Activated T-helper 2 cell treated with anti-CD3 and anti-CD28 coated beads, Interferon-gamma antibody, Interleukin-2, Interleukin-4, amounts not matched to agents 10 μg/mL and 5 μg/mL and 100 μg/mL, durations not matched to agents 14 hours and 24 hours and 36 hours (primary cell): ENCODE results near the gene MARCKS. TPM values are rescaled to one million over a fixed set of nuclear protein-coding genes. Genes with fewer than 3 reads are reported as not detected.

ENCODE experiments used
- DNase-seq: peaks from one replicate; pipeline ENCODE4 v3.0.0; 2021; ENCODE audit warnings: low spot score
- H3K27ac Mint-ChIP-seq: one replicate; pipeline ENCODE4 v1.8.0; 2021; ENCODE audit warnings: mixed read lengths
- H3K27me3 Mint-ChIP-seq: one replicate; pipeline ENCODE4 v1.8.0; 2021; ENCODE audit warnings: low read depth, mixed read lengths
- H3K36me3 Mint-ChIP-seq: one replicate; pipeline ENCODE4 v1.8.0; 2021; ENCODE audit warnings: low read depth, mixed read lengths
- H3K4me1 Mint-ChIP-seq: one replicate; pipeline ENCODE4 v1.8.0; 2021; ENCODE audit warnings: low read depth, mixed read lengths
- H3K4me3 Mint-ChIP-seq: one replicate; pipeline ENCODE4 v1.8.0; 2021; ENCODE audit warnings: low read depth, mild to moderate bottlenecking, moderate library complexity, mixed read lengths
- H3K9me3 Mint-ChIP-seq: one replicate; pipeline ENCODE4 v1.8.0; 2021; ENCODE audit warnings: mixed read lengths
- intact Hi-C: fragments of 100-400 bp; cut with micrococcal nuclease; formaldehyde crosslinking; loops from one replicate; pipeline ENCODE4 v1.15.1; 2023
- total RNA-seq: library from RNA; stranded (reverse); gene quantifications from 2 replicates; pipeline ENCODE4 v1.2.3, GENCODE V29; 2022

MARCKS gene
- total RNA-seq, 1 donor from 2014 or later = 0.34 TPM

- no peak overlapping the region for H3K27ac Mint-ChIP-seq
- peaks cover 1% of the 10 kb centered on the region for H3K27me3 Mint-ChIP-seq
- intact Hi-C loops = no loop called here
- H3K4me3 Mint-ChIP-seq = no peak overlapping the region
- no peaks in the 10 kb centered on the region for H3K9me3 Mint-ChIP-seq
- H3K4me1 Mint-ChIP-seq = no peaks in the 10 kb centered on the region
- no peaks in the 10 kb centered on the region for H3K36me3 Mint-ChIP-seq
- DNase-seq = no peak
Observed at GRCh38 chr6:113830140-113830539, 27.0 kb upstream of the MARCKS start.

GRCh38 chr6:113833537-113833936 is 23.6 kb upstream of the MARCKS start:
- Mint-ChIP-seq H3K4me3 (no peak overlapping the region), H3K4me1 (no peaks in the 10 kb centered on the region), H3K36me3 (no peaks in the 10 kb centered on the region), H3K27me3 (no peaks in the 10 kb centered on the region), H3K9me3 (no peaks in the 10 kb centered on the region), H3K27ac (no peak overlapping the region)
- intact Hi-C loops = no loop called here
- DNase-seq = no peak

DNA sequence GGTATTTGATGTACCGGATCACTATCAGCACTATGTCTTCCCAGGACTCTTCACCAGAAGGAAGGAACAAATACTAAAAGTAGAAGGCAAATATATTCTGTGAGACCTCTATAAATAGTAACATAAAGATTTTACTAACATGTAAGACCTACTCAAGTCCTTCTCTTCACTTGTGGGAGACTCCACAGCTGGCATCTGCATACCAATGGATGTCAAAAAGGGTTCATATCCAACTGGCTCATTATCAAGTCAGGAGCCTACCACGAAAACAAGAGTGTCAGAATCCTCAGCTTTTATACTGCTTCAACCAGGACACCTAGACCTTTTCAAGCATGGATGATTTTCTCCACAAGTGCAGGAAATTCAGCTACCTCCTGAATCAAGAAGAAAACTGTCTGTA is 20.0 kb upstream of the MARCKS start:
- H3K4me1 Mint-ChIP-seq = no peaks in the 10 kb centered on the region
- H3K27ac Mint-ChIP-seq = no peak overlapping the region
- DNase-seq = no peak
- intact Hi-C loops = no loop called here
- H3K27me3 Mint-ChIP-seq = peaks cover 5% of the 10 kb centered on the region
- no peaks in the 10 kb centered on the region for H3K9me3 Mint-ChIP-seq
- H3K4me3 Mint-ChIP-seq = no peak overlapping the region
- H3K36me3 Mint-ChIP-seq = no peaks in the 10 kb centered on the region

DNA sequence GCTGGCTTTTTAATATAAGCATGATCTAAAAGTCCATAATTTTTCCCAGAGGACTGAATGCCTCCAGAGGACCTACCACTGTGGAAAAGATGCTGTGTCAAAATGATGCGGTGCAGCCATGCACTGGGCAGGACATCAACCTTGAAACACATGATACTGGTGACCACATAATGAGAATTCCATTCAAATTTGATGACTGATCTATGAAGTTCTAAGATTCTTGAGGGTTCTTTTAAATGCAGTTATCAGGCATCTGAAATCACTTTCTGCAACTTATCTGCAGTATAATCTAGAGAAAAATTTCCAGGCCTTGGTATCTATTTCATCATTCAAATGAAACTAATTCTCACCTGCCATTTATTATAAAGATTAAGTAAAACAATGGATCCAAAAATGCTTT is 15.0 kb upstream of the MARCKS start:
- Mint-ChIP-seq H3K36me3 (no peaks in the 10 kb centered on the region), H3K27me3 (peaks cover 12% of the 10 kb centered on the region), H3K27ac (no peak overlapping the region), H3K4me1 (no peaks in the 10 kb centered on the region), H3K4me3 (no peak overlapping the region), H3K9me3 (no peaks in the 10 kb centered on the region)
- intact Hi-C loops = no loop called here
- DNase-seq = no peak

- Mint-ChIP-seq H3K27me3 (peaks cover 19% of the 10 kb centered on the region), H3K36me3 (no peaks in the 10 kb centered on the region), H3K27ac (no peak overlapping the region), H3K9me3 (no peaks in the 10 kb centered on the region), H3K4me3 (no peak overlapping the region), H3K4me1 (no peaks in the 10 kb centered on the region)
- no peak for DNase-seq
- intact Hi-C loops = no loop called here
Observed at GRCh38 chr6:113843500-113844073, 13.6 kb upstream of the MARCKS start.

GRCh38 chr6:113846577-113846976 is 10.6 kb upstream of the MARCKS start:
- no peaks in the 10 kb centered on the region for H3K36me3 Mint-ChIP-seq
- no peak for DNase-seq
- peaks cover 26% of the 10 kb centered on the region for H3K27me3 Mint-ChIP-seq
- no peak overlapping the region for H3K27ac Mint-ChIP-seq
- no peaks in the 10 kb centered on the region for H3K4me1 Mint-ChIP-seq
- H3K4me3 Mint-ChIP-seq = no peak overlapping the region
- no peaks in the 10 kb centered on the region for H3K9me3 Mint-ChIP-seq
- intact Hi-C loops = no loop called here

DNA sequence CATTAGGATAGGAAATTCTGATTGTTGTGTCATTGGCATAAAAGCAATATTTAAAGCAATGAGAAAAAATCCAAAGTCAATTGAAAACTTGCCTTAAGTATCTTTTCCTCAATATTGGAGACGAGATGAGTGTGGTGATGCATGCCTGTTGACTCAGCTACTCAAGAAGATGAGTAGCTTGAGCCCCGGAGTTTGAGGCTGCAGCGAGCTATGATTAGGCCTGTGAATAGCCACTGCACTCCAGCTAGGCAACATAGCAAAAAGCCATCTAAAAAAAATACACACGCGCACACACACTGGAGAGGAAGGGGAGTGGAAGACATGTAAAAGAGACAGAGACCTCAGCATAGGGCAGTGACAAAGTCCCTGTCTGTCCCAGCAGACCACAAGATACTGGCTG is 9.7 kb upstream of the MARCKS start:
- no peaks in the 10 kb centered on the region for H3K36me3 Mint-ChIP-seq
- intact Hi-C loops = no loop called here
- no peaks in the 10 kb centered on the region for H3K4me1 Mint-ChIP-seq
- H3K27me3 Mint-ChIP-seq = peaks cover 31% of the 10 kb centered on the region
- no peak for DNase-seq
- no peak overlapping the region for H3K4me3 Mint-ChIP-seq
- H3K27ac Mint-ChIP-seq = no peak overlapping the region
- H3K9me3 Mint-ChIP-seq = no peaks in the 10 kb centered on the region

- DNase-seq = no peak
- Mint-ChIP-seq H3K4me3 (no peak overlapping the region), H3K9me3 (no peaks in the 10 kb centered on the region), H3K36me3 (no peaks in the 10 kb centered on the region), H3K27me3 (peaks cover 39% of the 10 kb centered on the region), H3K4me1 (no peaks in the 10 kb centered on the region), H3K27ac (no peak overlapping the region)
- intact Hi-C loops = no loop called here
Observed at GRCh38 chr6:113848280-113848679, 8.9 kb upstream of the MARCKS start.

- Mint-ChIP-seq H3K36me3 (no peaks in the 10 kb centered on the region), H3K4me3 (no peak overlapping the region), H3K9me3 (no peaks in the 10 kb centered on the region), H3K27ac (no peak overlapping the region), H3K4me1 (no peaks in the 10 kb centered on the region), H3K27me3 (peaks cover 43% of the 10 kb centered on the region)
- no peak for DNase-seq
- intact Hi-C loops = no loop called here
Observed at GRCh38 chr6:113848811-113849210, 8.3 kb upstream of the MARCKS start.

- Mint-ChIP-seq H3K9me3 (no peaks in the 10 kb centered on the region), H3K36me3 (no peaks in the 10 kb centered on the region), H3K4me1 (peaks cover 10% of the 10 kb centered on the region), H3K27me3 (peaks cover 47% of the 10 kb centered on the region), H3K4me3 (no peak overlapping the region), H3K27ac (no peak overlapping the region)
- DNase-seq = no peak
- intact Hi-C loops = no loop called here
Observed at GRCh38 chr6:113853252-113853651, 3.9 kb upstream of the MARCKS start.

- peak overlapping the region; percentile 10 for H3K4me3 Mint-ChIP-seq
- no peak overlapping the region for H3K27ac Mint-ChIP-seq
- intact Hi-C loops = loop anchor here (5.0 kb wide), 2 partner anchors 117 to 1073 kb away; partner anchors contain the start of gene HDAC2
- no peaks in the 10 kb centered on the region for H3K9me3 Mint-ChIP-seq
- H3K36me3 Mint-ChIP-seq = no peaks in the 10 kb centered on the region
- peaks cover 40% of the 10 kb centered on the region for H3K27me3 Mint-ChIP-seq
- H3K4me1 Mint-ChIP-seq = peaks cover 15% of the 10 kb centered on the region
- DNase-seq = no peak
Observed at GRCh38 chr6:113854531-113855499, 2.3 kb upstream of the MARCKS start.

DNA sequence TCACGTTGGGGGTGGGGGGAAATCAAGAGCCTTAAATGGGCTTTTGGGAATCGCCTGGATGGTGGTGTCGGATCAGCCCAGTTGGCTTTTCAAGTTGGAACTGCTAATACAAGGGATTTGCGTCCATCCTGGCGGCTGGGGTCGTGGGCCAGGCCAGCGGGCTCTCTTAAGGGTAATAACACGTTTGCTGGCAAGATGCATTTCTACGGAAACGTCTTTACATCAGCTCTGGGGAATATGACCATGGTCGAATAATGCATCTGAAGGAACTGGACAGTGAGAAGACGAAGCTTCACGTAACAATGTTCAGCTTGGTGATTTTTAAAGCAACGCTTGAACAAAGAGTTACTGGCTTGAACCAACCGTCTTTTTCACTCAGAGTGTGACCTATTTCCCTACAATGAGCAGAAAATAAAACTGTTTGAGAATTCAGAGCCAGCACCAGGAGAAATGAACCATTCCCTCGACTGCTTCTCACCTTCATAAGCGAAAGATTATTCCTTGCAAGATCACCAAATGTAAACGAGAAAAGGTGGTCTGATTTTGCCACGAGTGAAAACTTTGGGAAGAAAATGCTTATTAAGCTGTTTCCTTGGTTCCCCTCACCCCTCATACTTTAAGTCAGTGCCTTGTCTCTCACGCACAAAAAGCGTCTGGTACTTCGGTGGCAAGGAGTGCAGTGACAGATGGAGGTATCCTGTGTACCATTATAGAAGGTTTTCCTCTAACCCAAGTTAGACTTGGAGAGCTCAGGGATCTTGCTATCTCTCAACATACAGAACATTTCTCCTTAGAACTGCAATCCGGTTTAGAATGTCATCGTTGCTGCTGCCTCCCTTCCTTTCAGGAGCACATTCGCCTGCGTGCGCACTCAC is 1.4 kb upstream of the MARCKS start:
- Mint-ChIP-seq H3K4me1 (peaks cover 18% of the 10 kb centered on the region), H3K36me3 (no peaks in the 10 kb centered on the region), H3K27me3 (peaks cover 41% of the 10 kb centered on the region), H3K27ac (no peak overlapping the region), H3K4me3 (no peak overlapping the region), H3K9me3 (no peaks in the 10 kb centered on the region)
- DNase-seq = no peak
- intact Hi-C loops = loop anchor here (5.0 kb wide), 2 partner anchors 117 to 1073 kb away; partner anchors contain the start of gene HDAC2

DNA sequence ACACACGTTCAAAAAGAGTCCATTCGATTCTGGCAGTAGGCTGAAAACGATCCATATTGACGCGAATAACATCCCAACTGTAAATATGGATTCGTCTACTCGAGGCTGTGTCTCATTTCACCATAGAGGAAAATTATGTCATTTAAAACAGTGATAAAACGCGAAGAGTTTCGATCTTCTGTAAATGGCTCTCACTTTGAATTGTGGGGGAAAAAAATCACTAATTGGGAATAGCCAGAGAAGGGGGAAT is 845 bp upstream of the MARCKS start:
- Mint-ChIP-seq H3K27ac (no peak overlapping the region), H3K4me3 (no peak overlapping the region), H3K36me3 (no peaks in the 10 kb centered on the region), H3K4me1 (peaks cover 18% of the 10 kb centered on the region), H3K9me3 (no peaks in the 10 kb centered on the region), H3K27me3 (peaks cover 43% of the 10 kb centered on the region)
- no peak for DNase-seq
- intact Hi-C loops = loop anchor here (5.0 kb wide), 2 partner anchors 116 to 1074 kb away; partner anchors contain the start of gene HDAC2
